ENCODE results near the gene PCBP3. TPM values are rescaled to one million over a fixed set of nuclear protein-coding genes. Genes with fewer than 3 reads are reported as not detected.

PCBP3 gene
- total and polyA plus RNA-seq, 2 donors (not counting 3 experiments of a cell fraction or from before 2014, with no cell fraction given): 0.06 to 1.1 TPM

DNA sequence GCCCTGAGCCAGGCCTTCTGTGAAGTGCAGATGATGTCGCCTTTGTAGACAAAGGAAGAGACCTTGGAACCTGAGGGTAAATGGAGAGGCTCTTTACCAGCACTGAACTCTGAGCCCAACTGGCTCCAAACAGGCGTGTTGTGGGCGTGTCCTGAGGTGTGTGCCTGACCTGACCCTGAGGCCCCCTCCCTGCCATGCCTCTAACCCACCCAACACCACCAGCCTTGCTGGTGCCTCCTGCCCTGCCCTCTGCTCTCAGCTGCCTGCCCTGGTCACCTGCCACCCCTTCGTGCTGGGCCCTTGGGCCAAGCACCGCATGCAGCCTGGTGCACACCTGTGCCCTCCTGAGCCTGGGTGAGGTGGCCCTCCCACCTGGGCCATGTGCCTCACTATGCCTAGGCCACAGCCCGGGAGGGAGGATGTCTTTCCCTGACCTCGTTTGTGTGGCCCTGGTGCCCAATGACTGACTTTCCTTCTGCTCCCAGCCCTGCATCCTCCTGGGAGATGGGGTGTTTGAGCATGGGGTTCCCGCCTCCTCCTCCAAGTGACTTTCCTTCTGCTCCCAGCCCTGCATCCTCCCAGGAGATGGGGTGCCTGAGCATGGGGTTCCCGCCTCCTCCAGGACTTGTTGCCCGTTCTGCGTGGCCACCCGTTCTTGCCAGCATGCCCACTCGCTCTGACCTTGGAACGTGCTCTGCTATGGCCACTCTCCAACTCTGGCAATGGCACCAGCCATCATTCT lies 157.0 kb downstream of the PCBP3 start:
- FAIRE-seq (no peak), DNase-seq (ENCODE audit: low read depth, low spot score) (no peak)
- H3K4me1 ChIP-seq (ENCODE audit: control insufficient read depth, extremely low read depth, insufficient read depth, low read length): no peaks in the 10 kb centered on the region
- no peaks in the 10 kb centered on the region for H3K9me1 ChIP-seq (replicated peaks; ENCODE audit: control insufficient read depth, extremely low read depth, insufficient read depth, low read length)
- no peak overlapping the region for H3K9ac ChIP-seq (replicated peaks; ENCODE audit: extremely low read depth, insufficient read depth, low read length)
- H3K9me3 ChIP-seq (replicated peaks; ENCODE audit: control insufficient read depth, insufficient read depth, low read length): no peaks in the 10 kb centered on the region
- BruUV-seq (replicated peaks): no TSS peak
- no peak overlapping the region for H3K4me3 ChIP-seq (replicated peaks in 1 of 3; ENCODE audit: insufficient read depth in 1 of 3, low read depth in 1 of 3, low read length in 3 of 3)
- TF ChIP-seq POLR2A (IDR thresholded peaks at IDR 0.05; ENCODE audit: low read depth, low read length): no peak
- no peak for TF ChIP-seq CTCF (IDR thresholded peaks at IDR 0.05; ENCODE audit: extremely low read depth in 1 of 2, insufficient read depth in 1 of 2, low read depth in 1 of 2, low read length in 2 of 2)
- TF ChIP-seq FOS (IDR thresholded peaks at IDR 0.05; ENCODE audit: borderline replicate concordance, insufficient read depth, low read length): no peak
- TF ChIP-seq GATA2 (IDR thresholded peaks at IDR 0.05; ENCODE audit: insufficient read depth, insufficient read length, low read depth, low read length): no peak
- no peak for TF ChIP-seq JUN (IDR thresholded peaks at IDR 0.05; ENCODE audit: borderline replicate concordance, insufficient read depth, insufficient read length, low read depth)
- no peak overlapping the region for H3K27ac ChIP-seq (ENCODE audit: insufficient read depth, low read depth, low read length)
- no peaks in the 10 kb centered on the region for H3K79me2 ChIP-seq (ENCODE audit: control insufficient read depth, insufficient read depth, low read length)
- dilution Hi-C loops (cut with MboI; ENCODE audit: extremely low pct_ligation_motif_present, low sequenced_read_pairs) (no loop called here), intact Hi-C loops (cut with micrococcal nuclease) (no loop called here)
- no peaks in the 10 kb centered on the region for H3K36me3 ChIP-seq (ENCODE audit: control insufficient read depth in 2 of 2, extremely low read depth in 1 of 2, insufficient read depth in 2 of 2, low read length in 2 of 2)
- POLR2A ChIA-PET: no interaction called here
- H3K27me3 ChIP-seq (ENCODE audit: control insufficient read depth in 2 of 2, insufficient read depth in 2 of 2, low read length in 2 of 2): no peaks in the 10 kb centered on the region
- CTCF ChIA-PET: no interaction called here
- no peak overlapping the region for H3K4me2 ChIP-seq (ENCODE audit: insufficient read depth, low read length)
- H2AFZ ChIP-seq (ENCODE audit: low read depth, low read length): no peak overlapping the region
- no peaks in the 10 kb centered on the region for H4K20me1 ChIP-seq (replicated peaks; ENCODE audit: control insufficient read depth, extremely low read depth, insufficient read depth, low read length)

All from endothelial cell of umbilical vein (primary cell).